ENCODE results near the gene CYP27C1.

- TF ChIP-seq POLR2AphosphoS5 (IDR thresholded peaks at IDR 0.05) (no peak), CTCF (IDR thresholded peaks at IDR 0.05; ENCODE audit: poor library complexity, severe bottlenecking) (no peak), EP300 (conservative IDR thresholded peaks at IDR 0.05; ENCODE audit: poor library complexity, severe bottlenecking) (no peak), SMC3 (conservative IDR thresholded peaks at IDR 0.05; ENCODE audit: poor library complexity) (no peak), REST (IDR thresholded peaks at IDR 0.05; ENCODE audit: borderline replicate concordance) (no peak), EZH2 (IDR thresholded peaks at IDR 0.05; ENCODE audit: borderline replicate concordance, insufficient read depth, low read length, poor library complexity, severe bottlenecking) (no peak)
These were observed 39.3 kb upstream of the CYP27C1 start for GRCh38 chr2:127259355-127259754.

Data from neural cell (in vitro differentiated cells).